GM18526 (cell line): ENCODE measurements around the gene BCL2L1.
A peak's percentile ranks its signal among the peaks of the same experiment; 100 is the strongest.

ENCODE experiments used
- POLR2A ChIP-seq: IDR thresholded peaks from 3 replicates; pipeline ENCODE4 v1.6.1; 2011; ENCODE audit not compliant: insufficient read length; ENCODE audit errors: extremely low read depth

The BCL2L1 gene

DNA sequence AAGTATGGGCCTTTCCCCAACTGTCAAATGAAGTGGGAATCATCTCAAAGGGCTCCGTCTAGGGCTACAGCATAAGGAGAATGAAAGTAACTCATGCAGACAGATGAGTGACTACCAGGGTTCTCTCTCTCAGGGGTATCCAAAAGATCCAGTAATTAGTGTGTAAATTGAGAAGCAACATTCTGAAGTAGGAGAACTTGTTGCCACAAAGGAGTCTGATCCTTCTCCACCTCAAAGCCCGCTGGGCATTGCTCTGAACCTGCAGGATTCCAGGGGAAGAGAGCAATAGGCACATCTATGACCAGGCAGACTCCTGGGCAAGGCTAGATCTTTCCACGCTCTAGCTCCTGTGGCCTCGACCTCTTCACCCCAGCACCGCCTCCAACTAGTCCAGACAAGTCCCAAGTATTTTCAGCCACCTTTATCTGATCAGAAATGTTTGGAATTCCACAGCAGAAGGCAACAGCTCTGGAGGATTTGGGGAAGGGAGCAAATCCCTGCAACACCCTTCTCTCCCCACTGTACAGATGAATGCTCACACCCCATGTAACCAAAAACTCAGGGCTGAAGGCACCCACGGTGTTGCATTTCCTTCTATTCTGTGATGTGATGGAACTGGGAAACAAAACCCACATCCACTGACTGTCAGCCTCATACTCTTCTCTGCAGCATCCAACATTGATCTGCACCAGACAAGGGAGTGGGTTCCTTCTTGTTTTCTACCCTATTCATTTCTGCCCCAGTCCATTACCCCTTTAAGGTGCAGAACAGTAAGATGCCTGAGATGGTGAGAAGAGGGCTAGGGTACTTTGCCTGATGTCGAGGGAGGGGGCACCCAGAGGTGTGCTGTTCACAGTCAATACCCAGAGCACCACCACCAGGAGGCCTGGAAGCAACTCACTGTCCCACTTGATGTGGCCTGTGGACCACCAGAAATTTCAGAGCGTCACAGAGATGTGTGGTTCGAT, 44.0 kb downstream of the BCL2L1 start:
- no peak for TF ChIP-seq POLR2A

DNA sequence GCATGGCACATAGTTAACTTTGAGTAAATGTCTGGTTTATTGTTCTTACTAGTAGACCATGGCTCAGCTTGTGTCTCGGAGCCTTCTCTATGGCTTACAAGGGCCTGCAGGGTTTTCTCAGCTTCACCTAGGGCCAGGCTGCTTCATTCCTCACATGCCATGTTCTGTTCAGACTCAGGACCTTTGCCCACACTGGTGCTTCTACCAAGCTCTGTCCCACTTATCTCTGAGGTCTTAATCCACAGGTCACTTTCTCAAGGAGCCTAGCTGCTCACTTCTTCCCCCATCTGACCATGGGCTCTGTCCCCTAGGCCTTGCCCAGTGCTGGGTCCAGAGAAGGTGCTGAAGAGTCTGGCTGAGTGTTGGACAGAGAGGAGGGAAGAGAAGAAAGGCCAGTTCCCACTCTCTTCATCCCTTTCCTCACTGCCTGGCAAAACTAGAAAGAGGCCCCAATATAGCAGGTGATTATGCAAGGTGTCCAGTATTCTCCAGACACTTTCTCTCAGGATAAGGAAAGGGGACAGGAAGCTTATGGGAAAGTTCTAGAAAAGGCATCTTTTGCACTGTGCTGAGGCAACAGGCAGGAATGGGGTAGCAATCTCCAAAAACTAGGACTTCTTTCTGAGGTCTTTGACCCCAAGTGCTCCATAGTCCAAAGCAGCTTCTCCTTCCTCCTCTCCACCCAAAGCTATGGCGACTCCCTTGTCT, 45.0 kb downstream of the BCL2L1 start:
- no peak for TF ChIP-seq POLR2A

DNA sequence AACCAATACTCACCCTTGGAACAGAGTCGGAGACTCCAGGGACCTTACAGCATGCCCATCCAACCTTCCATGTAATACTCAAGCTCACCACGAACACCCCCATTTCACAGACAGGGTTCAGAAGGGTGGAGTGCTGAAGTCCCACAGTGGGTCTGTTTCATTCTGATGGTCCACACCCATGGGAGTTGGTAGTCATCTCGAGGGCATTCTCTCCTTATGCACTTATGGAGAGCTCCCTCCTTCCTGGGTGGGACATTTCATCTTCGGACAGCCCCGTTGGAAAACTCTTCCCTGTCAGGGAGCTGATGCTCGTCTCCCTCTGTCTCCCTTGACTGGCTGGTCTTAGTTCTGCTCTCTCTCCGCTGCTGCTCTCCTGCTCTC, 46.1 kb downstream of the BCL2L1 start:
- no peak for TF ChIP-seq POLR2A

DNA sequence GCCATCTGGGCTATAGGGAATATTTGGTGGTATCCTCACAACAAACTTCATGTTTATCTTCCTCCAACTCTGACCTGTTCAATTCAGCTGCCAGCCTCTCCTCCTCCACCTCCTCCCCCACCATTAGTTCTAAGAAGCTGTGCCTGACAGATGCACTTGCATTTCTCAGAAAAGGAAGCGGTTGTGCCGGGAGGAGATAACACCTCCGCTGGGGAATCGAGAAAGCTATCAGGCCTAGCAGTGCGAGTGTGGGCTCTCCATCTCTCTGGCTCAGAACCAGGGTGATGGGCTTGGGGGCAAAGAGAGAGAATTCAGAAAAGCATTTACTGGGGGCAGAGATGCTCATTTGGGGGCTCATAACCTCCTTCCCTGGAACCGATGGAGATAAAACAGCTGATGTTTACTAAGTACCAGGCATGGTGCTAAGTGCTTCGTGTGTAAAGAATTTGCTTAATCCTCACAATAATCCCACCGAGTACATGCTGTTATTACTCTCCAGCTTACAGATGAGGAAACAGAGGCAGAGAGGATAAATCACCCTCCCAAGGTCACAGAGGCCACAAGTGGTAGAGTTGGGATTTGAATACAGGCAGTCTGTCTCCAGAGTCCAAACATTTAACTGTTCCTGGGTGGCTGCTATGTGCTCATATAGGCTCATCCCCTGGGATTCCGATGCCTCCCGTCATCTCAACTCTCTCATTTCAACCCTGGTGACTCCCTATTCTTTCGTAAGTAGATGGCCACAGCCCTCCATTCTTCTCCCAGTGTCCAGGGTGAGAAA, 46.6 kb downstream of the BCL2L1 start:
- TF ChIP-seq POLR2A, result no peak

DNA sequence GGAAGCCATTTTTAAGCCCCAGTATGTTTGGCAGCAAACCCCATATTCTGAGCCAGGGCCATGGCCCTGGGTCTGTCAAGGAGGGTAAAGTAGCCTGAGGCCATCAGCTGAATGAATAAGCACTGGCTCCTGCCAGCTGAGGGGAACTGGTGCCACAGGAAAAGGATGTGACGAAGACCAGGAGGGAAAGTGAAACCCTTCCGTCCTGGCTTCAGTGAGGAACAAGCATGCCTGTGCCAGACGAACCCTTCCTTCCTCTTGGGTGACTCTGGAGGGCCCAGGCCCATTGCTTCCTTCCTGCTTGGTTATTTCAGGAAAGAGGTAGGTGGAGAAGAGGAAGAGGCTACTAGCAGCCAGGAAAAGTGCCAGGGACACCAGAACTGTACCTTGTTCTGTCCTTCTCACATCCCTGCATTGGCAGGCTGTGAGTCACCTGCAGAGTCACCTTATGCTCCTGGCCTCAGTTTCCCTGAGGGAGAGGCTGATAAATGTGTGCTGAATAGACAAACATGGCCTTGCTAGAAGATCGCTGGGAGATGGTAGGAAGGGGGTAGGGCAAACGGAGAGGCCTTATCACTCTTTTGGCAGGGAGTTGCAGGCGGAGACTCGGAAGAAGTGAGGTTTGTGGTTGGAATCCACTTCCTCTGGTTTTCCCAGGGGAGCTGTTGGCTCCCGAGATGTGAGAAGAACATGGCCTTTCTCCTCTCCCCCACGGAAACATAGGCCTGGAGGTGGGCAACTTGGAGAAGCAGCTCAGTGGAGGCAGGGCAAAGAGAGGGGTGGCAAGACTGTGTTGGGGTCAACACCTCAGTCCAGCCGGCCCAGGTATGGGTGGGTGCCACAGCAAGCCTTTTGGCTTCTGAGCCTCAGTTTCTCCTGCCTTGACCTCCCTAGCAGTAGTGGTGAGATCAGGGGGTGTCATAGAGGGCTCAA, 47.5 kb downstream of the BCL2L1 start:
- peak; percentile 48 for TF ChIP-seq POLR2A

DNA sequence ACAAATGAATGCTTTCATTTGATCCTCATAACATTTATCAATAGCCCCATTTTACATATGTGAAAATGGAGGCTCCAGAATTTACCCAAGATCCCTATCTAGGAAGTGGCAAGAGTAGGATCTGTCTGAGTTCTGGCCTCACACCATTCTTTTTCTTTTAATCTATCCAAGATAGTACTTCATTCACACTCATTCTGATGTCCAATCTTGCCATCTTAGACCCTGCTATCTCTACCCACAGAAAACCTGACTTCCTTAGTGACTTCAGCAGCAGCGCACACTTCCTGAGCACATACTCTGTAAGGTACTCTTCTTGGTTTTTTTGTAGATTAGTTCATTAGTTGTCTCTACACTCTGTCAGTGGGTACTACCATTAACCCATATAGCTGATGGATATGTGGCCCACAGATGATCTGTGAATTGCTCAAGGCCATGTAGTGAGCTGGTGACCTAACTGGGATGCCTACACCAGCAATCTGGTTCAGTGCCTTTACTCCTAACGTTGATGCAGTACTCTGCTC, 48.7 kb downstream of the BCL2L1 start:
- TF ChIP-seq POLR2A, result no peak

DNA sequence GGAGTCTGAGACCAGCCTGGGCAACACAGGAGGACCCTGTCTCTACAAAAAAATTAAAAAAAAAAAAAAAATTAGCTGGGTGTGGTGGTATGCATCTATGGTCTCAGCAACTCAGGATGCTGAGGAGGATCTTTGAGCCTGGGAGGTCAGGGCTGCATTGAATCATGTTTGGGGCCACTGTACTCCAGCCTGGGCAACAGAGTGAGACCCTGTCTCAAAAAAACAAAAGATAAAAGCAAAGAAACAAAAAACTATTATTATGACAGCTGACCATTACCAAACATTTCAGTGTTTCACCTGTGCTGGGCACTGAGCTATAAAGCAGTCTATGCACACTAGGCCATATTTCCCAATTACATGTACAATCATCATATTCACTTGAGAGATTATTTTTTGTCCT, 49.2 kb downstream of the BCL2L1 start:
- TF ChIP-seq POLR2A, result no peak

DNA sequence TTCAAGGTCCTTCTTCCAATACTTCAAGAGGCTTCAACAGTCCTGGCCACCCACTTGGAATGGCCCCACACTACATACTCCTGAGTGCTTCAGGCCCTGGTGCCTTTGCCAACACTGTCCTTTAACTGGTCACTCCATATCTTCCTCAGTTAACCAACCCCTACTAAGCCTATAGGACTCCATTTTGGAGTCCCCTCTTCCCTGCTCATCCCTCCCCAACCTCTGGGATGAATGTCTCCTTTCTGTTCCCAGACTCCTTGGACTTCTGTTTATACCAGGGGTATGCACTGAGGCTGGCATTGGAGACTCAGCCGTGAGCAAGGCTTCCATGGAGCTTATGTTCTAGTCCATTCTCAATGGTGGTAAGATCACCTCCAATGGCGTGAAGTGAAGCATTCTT, 51.3 kb downstream of the BCL2L1 start:
- TF ChIP-seq POLR2A, result no peak

DNA sequence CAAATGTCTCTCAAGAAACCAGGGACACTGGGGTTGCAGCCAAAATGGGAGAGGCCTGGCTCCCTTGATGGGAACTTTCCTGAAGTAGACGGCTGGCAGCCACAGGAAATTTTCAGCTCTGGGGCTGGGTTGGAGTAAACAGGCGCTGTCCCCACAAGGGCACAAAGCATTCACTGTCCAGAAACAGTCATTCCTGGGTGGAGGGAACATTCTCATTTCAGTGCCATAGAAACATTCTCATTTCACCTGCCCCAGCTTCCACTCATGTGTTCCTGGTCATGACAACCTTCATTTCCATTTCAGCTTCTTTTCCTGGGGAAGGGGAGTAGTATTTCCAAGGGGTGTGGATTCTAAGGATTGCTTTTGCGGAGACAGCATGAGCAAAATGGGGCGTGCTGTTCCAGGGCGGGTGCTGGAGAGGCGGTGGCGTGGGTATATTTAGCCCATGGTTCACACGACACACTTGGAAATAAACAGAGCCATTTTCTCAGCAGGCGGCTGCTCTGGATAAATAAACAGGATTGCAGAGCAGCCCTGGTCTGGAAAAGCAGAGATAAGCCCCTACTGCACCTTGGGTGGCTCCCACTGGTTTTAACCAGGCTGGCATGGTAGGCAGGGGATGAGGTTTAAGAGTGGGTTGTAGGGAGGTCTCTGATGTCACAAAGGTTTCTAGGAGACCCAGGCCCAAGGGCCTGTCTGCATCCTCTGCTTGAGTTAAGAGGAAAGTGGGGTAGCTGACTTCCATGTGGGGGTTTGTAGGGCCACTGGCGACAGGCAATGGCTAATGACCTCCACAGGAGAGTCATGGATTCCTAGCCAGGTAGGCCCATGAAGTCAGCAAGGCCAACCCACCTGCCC, 52.1 kb downstream of the BCL2L1 start:
- no peak for TF ChIP-seq POLR2A

DNA sequence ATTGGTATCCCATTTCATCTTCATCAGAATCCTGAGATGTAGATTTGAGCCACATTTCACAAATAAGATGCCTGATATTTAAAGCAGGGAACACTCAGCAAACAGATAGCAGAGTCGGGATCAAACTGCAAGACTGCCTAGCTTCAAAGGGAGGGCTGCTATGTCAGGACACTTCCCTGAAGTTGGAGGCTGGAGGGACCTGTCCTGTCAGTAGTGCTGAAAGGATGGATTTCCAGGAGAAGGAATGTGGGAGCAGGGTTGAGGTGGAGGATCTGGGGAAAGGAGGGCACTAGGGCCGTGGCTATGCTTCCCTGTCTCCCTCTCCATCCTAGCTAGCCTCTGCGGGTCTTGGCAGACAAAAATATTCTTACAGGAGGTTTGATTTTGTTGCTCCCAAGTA, 52.8 kb downstream of the BCL2L1 start:
- TF ChIP-seq POLR2A, result no peak

DNA sequence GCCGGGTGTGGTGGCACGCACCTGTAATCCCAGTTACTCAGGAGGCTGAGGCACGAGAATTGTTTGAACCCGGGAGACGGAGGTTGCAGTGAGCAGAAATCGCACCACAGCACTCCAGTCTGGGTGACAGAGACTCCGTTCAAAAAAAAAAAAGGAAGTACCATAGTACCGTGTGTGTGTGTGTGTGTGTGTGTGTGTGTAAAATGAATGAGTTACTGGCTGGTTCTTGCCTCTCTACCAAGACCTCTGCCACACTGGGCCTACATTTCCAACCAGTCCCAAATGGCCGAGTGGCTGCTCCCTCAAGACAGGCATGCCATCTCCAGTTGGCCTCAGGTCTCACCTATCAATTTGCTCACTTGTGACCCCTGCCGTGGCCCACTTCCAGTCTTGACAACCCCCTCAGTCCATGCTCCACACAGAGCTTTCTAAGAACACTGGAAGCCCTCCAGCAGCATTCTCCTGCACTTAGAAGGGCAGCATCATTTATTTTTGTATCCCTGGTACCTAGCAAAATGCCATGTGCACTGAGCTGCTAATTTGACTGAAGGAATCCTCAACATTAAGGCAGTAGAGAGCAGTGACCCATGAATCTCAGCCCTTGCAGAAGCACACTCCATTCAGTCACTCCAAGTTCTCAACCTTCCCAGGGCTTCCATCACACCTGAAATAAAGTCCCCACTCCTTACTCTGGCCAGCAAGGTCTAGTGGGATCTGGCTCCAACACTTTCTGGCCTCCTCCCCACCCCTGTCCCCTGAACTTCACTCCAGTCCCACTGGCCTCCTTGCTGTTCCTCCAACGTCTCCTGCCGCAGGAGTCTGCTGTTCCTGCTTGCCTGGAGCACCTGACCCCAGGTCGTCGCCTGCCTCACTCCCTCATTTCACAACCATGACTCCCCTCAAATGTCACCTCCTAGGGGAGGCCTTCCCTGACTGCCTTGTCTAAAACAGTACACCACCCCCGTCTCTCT, 55.1 kb downstream of the BCL2L1 start:
- no peak for TF ChIP-seq POLR2A

DNA sequence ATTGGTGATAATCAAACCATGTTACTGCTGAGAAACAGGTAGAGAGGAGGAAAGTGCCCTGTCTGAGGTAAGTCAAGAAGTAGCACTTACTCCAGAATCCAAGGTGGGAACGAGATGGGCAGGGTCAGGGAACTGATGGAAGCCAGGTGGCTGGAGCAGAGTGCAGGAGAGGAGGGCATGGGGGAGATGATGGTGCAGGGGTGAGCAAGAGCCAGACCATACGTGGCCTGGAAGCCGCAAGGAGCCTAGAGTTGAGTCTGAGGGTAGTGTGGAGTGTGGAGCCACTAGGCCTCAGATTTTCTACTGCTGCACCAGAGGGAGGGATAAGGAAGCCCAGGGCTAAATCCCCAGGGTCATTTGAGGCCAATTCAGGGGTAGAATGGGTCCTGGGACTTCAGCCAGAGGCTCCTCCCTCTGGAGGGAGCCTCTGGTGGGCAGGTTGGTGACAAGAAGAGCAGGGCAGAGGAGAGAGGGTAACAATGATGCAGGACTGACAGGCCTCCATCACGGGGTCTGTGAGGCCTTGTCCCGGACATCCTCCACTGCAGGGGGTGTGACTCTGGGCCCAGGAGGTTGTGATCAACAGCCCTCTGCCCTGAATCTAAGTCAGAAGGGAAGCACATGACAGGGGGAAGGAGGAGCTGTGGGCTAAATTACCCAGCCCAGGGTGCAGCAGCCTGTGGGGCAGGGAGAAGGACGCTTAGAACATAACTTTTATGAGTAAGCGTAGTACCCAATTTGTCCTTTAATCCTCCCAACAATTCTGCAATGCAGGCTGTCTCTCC, 56.2 kb downstream of the BCL2L1 start:
- TF ChIP-seq POLR2A, result no peak

DNA sequence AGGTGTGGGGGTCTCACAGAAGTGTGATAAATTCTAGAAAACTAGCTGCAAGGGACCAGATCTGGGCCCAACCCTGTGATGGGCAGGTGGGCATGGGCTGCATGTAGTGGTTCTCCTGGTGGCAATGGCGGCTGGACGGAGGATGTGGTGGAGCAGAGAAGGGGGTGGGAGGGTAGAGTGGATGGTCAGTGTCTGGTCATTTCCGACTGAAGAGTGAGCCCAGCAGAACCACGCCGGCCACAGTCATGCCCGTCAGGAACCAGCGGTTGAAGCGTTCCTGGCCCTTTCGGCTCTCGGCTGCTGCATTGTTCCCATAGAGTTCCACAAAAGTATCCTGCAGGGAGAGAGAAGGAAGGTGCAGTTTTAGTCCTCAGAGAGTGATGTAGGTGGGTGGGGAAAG, 56.9 kb downstream of the BCL2L1 start:
- no peak for TF ChIP-seq POLR2A
